A549 treated with AZD9567 at 1 μM for 4 hours (cell line): ENCODE data around the gene ITM2C. TPM values are rescaled to one million over a fixed set of nuclear protein-coding genes. Genes with fewer than 3 reads are reported as not detected.

ENCODE experiments used
- total RNA-seq: library from RNA; stranded (reverse); fragments of 200-300 nt; extraction: Qiagen RNA extraction; gene quantifications from 5 replicates; pipeline ENCODE4 v1.2.3, GENCODE V29; 2022; ENCODE audit not compliant: insufficient read depth

ITM2C gene
- 72.1 to 79.7 TPM (median 77.6 TPM) in 5 replicates for total RNA-seq

GRCh38 chr2:230864605-230865306, at the start of gene ITM2C:
Gene ITM2C, plus strand, starts transcription at chr2:230864942. Its CDS starts 84 bp downstream, at chr2:230865026.

GRCh38 chr2:230924470-230925341, 60.0 kb downstream of the ITM2C start, which contains the start of gene GPR55:
Gene GPR55, minus strand, starts transcription at chr2:230925242. Its CDS starts 14,280 bp downstream, at chr2:230910962.

Other genes starting within 250 kb of the ITM2C start
- gene CAB39, start 152.1 kb upstream of the ITM2C start, total RNA-seq, result 42.8 to 56.6 TPM (median 54.0 TPM) in 5 replicates
- not detected in 5 replicates for gene GPR55, start 60.3 kb downstream of the ITM2C start, total RNA-seq
- gene SPATA3, start 131.2 kb downstream of the ITM2C start, total RNA-seq, result not detected in 5 replicates
- gene C2orf72, start 172.6 kb downstream of the ITM2C start, total RNA-seq, result 5.8 to 8.3 TPM (median 6.9 TPM) in 5 replicates
- 102 to 115 TPM (median 107 TPM) in 5 replicates for gene PSMD1, start 191.9 kb downstream of the ITM2C start, total RNA-seq